Measurements from ENCODE around the gene EFHD2. TPM values are rescaled to one million over a fixed set of nuclear protein-coding genes. Genes with fewer than 3 reads are reported as not detected.
A peak's percentile ranks its signal among the peaks of the same experiment; 100 is the strongest.
"Not testable (repeated sequence)": the region's sequence is repeated elsewhere in the genome, so short reads cannot be mapped to it uniquely, and the experiment has no call there.

EFHD2 gene
- total RNA-seq, 1 donor from 2014 or later, result 64.3 TPM

GRCh38 chr1:15433471-15433870, 23.8 kb downstream of the EFHD2 start:
- no peaks in the 10 kb centered on the region for H3K27me3 ChIP-seq
- H3K36me3 ChIP-seq, result no peaks in the 10 kb centered on the region
- DNase-seq (no peak), ATAC-seq (no peak)
- no peak for TF ChIP-seq CTCF (IDR thresholded peaks at IDR 0.05)
- H3K27ac ChIP-seq, result no peak overlapping the region
- no peak overlapping the region for H3K4me3 ChIP-seq
- no peaks in the 10 kb centered on the region for H3K4me1 ChIP-seq
- intact Hi-C loops (cut with DNase I), result loop anchor here (5.0 kb wide), 1 partner anchor 111 kb away; no protein-coding TSS in a partner anchor
- H3K9me3 ChIP-seq, result no peaks in the 10 kb centered on the region

GRCh38 chr1:15434739-15435138, 25.1 kb downstream of the EFHD2 start:
- intact Hi-C loops (cut with DNase I), result loop anchor here (5.0 kb wide), 1 partner anchor 112 kb away; no protein-coding TSS in a partner anchor
- not testable (repeated sequence) for H3K27ac ChIP-seq, DNase-seq, H3K27me3 ChIP-seq, H3K4me3 ChIP-seq, H3K9me3 ChIP-seq, H3K4me1 ChIP-seq, H3K36me3 ChIP-seq
- ATAC-seq, result peak; percentile 70

- DNase-seq (no peak), ATAC-seq (no peak)
- H3K27ac ChIP-seq, result no peak overlapping the region
- no peak for TF ChIP-seq CTCF (IDR thresholded peaks at IDR 0.05)
- H3K4me1 ChIP-seq, result no peaks in the 10 kb centered on the region
- H3K27me3 ChIP-seq, result no peaks in the 10 kb centered on the region
- no peak overlapping the region for H3K4me3 ChIP-seq
- H3K9me3 ChIP-seq, result no peaks in the 10 kb centered on the region
- intact Hi-C loops (cut with DNase I), result no loop called here
- H3K36me3 ChIP-seq, result no peaks in the 10 kb centered on the region
Measured at GRCh38 chr1:15435239-15436077, 25.8 kb downstream of the EFHD2 start.

- H3K9me3 ChIP-seq, result no peaks in the 10 kb centered on the region
- H3K4me1 ChIP-seq, result no peaks in the 10 kb centered on the region
- H3K27ac ChIP-seq, result no peak overlapping the region
- no peak for TF ChIP-seq CTCF (IDR thresholded peaks at IDR 0.05)
- H3K4me3 ChIP-seq, result no peak overlapping the region
- no peaks in the 10 kb centered on the region for H3K36me3 ChIP-seq
- no peak for DNase-seq
- no peaks in the 10 kb centered on the region for H3K27me3 ChIP-seq
- ATAC-seq, result no peak
- intact Hi-C loops (cut with DNase I), result no loop called here
Measured at GRCh38 chr1:15436881-15437442, 27.3 kb downstream of the EFHD2 start.

GRCh38 chr1:15439325-15439724, 29.6 kb downstream of the EFHD2 start:
- H3K4me1 ChIP-seq, result no peaks in the 10 kb centered on the region
- H3K27ac ChIP-seq, result no peak overlapping the region
- no peaks in the 10 kb centered on the region for H3K27me3 ChIP-seq
- H3K4me3 ChIP-seq, result no peak overlapping the region
- ATAC-seq (no peak), DNase-seq (no peak)
- H3K9me3 ChIP-seq, result no peaks in the 10 kb centered on the region
- TF ChIP-seq CTCF (IDR thresholded peaks at IDR 0.05), result no peak
- no peaks in the 10 kb centered on the region for H3K36me3 ChIP-seq
- intact Hi-C loops (cut with DNase I), result no loop called here

- no peak overlapping the region for H3K27ac ChIP-seq
- intact Hi-C loops (cut with DNase I), result no loop called here
- no peaks in the 10 kb centered on the region for H3K4me1 ChIP-seq
- H3K36me3 ChIP-seq, result no peaks in the 10 kb centered on the region
- DNase-seq, result no peak
- no peak overlapping the region for H3K4me3 ChIP-seq
- no peaks in the 10 kb centered on the region for H3K9me3 ChIP-seq
- H3K27me3 ChIP-seq, result no peaks in the 10 kb centered on the region
- ATAC-seq, result no peak
- no peak for TF ChIP-seq CTCF (IDR thresholded peaks at IDR 0.05)
Measured at GRCh38 chr1:15440357-15440756, 30.7 kb downstream of the EFHD2 start.

Measured in upper lobe of right lung (tissue), 1 donor.